ENCODE results near the gene PROCR.
"Not testable (repeated sequence)": the region's sequence is repeated elsewhere in the genome, so short reads cannot be mapped to it uniquely, and the experiment has no call there.

PROCR gene

GRCh38 chr20:35193031-35193791 lies 21.3 kb downstream of the PROCR start:
- DNase-seq, result not testable (repeated sequence)

- DNase-seq, result no peak
These were observed 24.4 kb downstream of the PROCR start for GRCh38 chr20:35196313-35196712.

GRCh38 chr20:35199740-35200139 lies 27.9 kb downstream of the PROCR start:
- DNase-seq, result no peak

GRCh38 chr20:35200267-35200666 lies 28.4 kb downstream of the PROCR start:
- DNase-seq, result no peak

- not testable (repeated sequence) for DNase-seq
These were observed 29.6 kb downstream of the PROCR start for GRCh38 chr20:35201467-35201866.

- no peak for DNase-seq
These were observed 34.9 kb downstream of the PROCR start for GRCh38 chr20:35206802-35207201.

GRCh38 chr20:35207950-35208611 lies 36.2 kb downstream of the PROCR start:
- DNase-seq, result peak; percentile 64 to 91 (median 72)

GRCh38 chr20:35215066-35215956 lies 43.4 kb downstream of the PROCR start:
- no peak for DNase-seq

- no peak for DNase-seq
These were observed 44.7 kb downstream of the PROCR start for GRCh38 chr20:35216541-35216940.

GRCh38 chr20:35223941-35224340 lies 52.1 kb downstream of the PROCR start:
- DNase-seq, result no peak

- no peak for DNase-seq
These were observed 52.7 kb downstream of the PROCR start for GRCh38 chr20:35224536-35224935.

- no peak for DNase-seq
These were observed 53.6 kb downstream of the PROCR start for GRCh38 chr20:35225319-35226125.

GRCh38 chr20:35226126-35226883 lies 54.4 kb downstream of the PROCR start, which contains the start of gene MMP24:
Gene MMP24 (plus strand): TSS chr20:35226690. CDS start chr20:35226739, 49 bp downstream.
- peak in 2 of 3 experiments; percentile 50 to 68 for DNase-seq
